Heart right ventricle (tissue), 16 donors: ENCODE measurements around the gene NPC1L1. TPM values are rescaled to one million over a fixed set of nuclear protein-coding genes. Genes with fewer than 3 reads are reported as not detected.

ENCODE experiments used
- ATAC-seq, 8 donors: fragments of 200-7000 bp; cut with Tn5 transposase; one replicate each; pipeline ENCODE4 v1.9.1; 2020; ENCODE audit warnings: mild to moderate bottlenecking in 8 of 8, moderate library complexity in 8 of 8, moderate number of reproducible peaks in 1 of 8
- DNase-seq, 2 donors: peaks; one replicate each; pipeline ENCODE4 v3.0.0-alpha.2; 2020
- H3K27ac ChIP-seq, 10 donors: fragments of 200-600 bp; sonication (generic) in 2 of 10; one replicate each; pipeline versions ENCODE4 v1.5.0 to v1.8.0; 2020 to 2022; ENCODE audit warnings: mild to moderate bottlenecking in 3 of 10
- H3K27me3 ChIP-seq, 7 donors: fragments of 200-600 bp; one replicate each; pipeline ENCODE4 v1.8.0; 2021 to 2022; ENCODE audit warnings: mild to moderate bottlenecking in 2 of 7
- H3K36me3 ChIP-seq, 9 donors: fragments of 200-600 bp; sonication (generic) in 1 of 9; one replicate each; pipeline versions ENCODE4 v1.5.0 to v1.8.0; 2020 to 2022; ENCODE audit warnings: mild to moderate bottlenecking in 2 of 9
- H3K4me1 ChIP-seq, 9 donors: fragments of 200-600 bp; sonication (generic) in 1 of 9; one replicate each; pipeline versions ENCODE4 v1.5.0 to v1.8.0; 2020 to 2022; ENCODE audit warnings: mild to moderate bottlenecking in 4 of 9
- H3K4me3 ChIP-seq, 10 donors: fragments of 200-600 bp; sonication (generic) in 2 of 10; one replicate each; pipeline versions ENCODE4 v1.5.0 to v1.8.0; 2020 to 2022; ENCODE audit warnings: mild to moderate bottlenecking in 7 of 10, moderate library complexity in 2 of 10
- H3K9me3 ChIP-seq, 11 donors: fragments of 200-600 bp in 10 of 11; sonication (generic) in 2 of 11; one replicate each; pipeline versions ENCODE4 v1.5.0 to v1.8.0; 2013 to 2022; ENCODE audit warnings: mild to moderate bottlenecking in 2 of 11, control low read depth in 1 of 11, moderate library complexity in 1 of 11
- CTCF ChIP-seq, 9 donors: fragments of 200-600 bp; sonication (generic) in 2 of 9; IDR thresholded peaks; one replicate each; pipeline versions ENCODE4 v1.5.0 to v1.8.0; 2021 to 2022; ENCODE audit warnings: antibody characterized with exemption in 9 of 9, mild to moderate bottlenecking in 5 of 9, moderate library complexity in 1 of 9
- WGBS, 2 donors: extraction: QIAGEN DNeasy Blood & Tissue Kit; methylation state at CpG; one replicate each; pipeline ENCODE4 v1.1.7; 2013; ENCODE audit warnings: inconsistent platforms in 1 of 2; 5-methylcytosine and 5-hydroxymethylcytosine counted together
- intact Hi-C, 10 donors: fragments of 100-400 bp; cut with DNase I; formaldehyde crosslinking; loops; one replicate each; pipeline versions ENCODE4 v1.11.1 to v1.14.2; 2022
- polyA plus RNA-seq, 2 donors: library from polyadenylated mRNA; stranded (reverse); fragments of 200-250 nt; gene quantifications; one replicate each; pipeline ENCODE4 v1.2.3, GENCODE V29; 2013
- total RNA-seq, 10 donors: library from RNA; stranded (reverse); fragmentation: NEBNext Ultra II Directional in 3 of 10; extraction: Animal tissue kit (Norgen Biotek cat#: 25700) in 3 of 10; gene quantifications; one replicate each; pipeline versions ENCODE4 v1.2.1 to v1.2.4, GENCODE V29; 2021 to 2023
- donor health status: Arrhythmogenic right ventricular cardiomyopathy.
- donor health status: ischemic (EF 13 %, LVEDD 7.1; RV severe dilation, severe dysfunction).
- donor health status: healthy with polysubstance abuse.
- donor health status: DM: no; HTN: yes; CAD: no.
- donor health status: DM: no; HTN: no; CAD: no.
- donor health status: ischemic (EF 25% LVEDD 6.9; RV normal size, moderate dysfunction).
- donor health status: ischemic (EF 25% LVEDD 5.7; RV mildly dilated, moderate dysfunction).
- donor health status: healthy.
- donor health status: DM: yes; HTN: yes; CAD: no.
- donor health status: Ischemic cardiomyopathy.
- donor health status: ischemic (EF 35%, LVEDD 5.7; RV mildly dilated, moderate dysfunction).
- donor health status: nonischemic (EF 11% LVEDD 7.7; RV severe dilation, severe dysfunction).
- donor health status: DM: yes; HTN: yes; CAD: no.
- donor health status: PGD.
- donor health status: ischemic (EF 29% LVEDD 5.4; RV normal size, mild dysfunction).
- donor health status: nonischemic (EF 23%, LVEDD 6.1; RV moderate dilation, normal function).

Gene NPC1L1
- total and polyA plus RNA-seq, 12 donors, result under 0.01 to 0.29 (median 0.12) TPM; not detected in 1

DNA sequence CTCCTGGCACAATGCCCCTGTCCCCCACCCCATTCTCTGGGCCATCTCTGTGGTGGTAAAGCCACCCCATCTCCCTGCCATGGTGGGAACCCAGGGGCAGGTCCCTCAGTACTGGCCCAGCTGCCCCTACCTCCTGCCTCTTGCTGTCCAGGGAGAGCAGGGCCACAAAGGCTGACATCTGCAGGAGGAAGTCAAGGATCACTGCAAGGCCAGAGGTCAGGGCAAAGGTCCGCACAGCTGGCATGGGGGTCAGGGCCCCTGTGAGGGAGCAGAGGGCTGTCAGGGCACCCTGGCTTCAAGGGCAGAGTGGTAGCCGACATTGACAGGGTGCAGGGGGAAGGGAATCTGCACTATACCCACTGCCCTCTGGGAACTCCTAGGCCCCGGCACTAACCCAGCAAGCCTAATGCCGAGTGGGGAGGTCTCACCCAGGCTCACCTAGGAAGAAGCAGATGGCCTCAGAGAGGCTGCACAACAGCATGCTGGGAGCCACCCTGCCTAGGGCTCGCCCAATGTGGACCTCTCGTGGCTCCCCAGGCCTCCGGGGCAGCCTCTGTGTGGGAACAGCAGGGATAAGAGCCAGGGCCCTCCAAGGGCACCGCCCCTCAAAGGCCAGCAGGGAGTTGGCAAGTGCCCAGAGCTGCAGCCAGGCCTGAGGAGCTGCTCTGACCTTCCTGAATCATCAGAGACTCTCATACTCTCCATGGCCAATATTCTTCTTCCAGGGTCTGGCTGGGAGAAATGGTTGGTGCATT is 7.7 kb downstream of the NPC1L1 start:
- peak in 5 of 8 donors; percentile 10 to 51 (median 29) for ATAC-seq
- Histone ChIP-seq H3K36me3 (no peaks in the 10 kb centered on the region), H3K4me3 (no peak overlapping the region), H3K4me1 (no peaks in the 10 kb centered on the region), H3K27ac (no peak overlapping the region), H3K9me3 (peaks cover 0 to 4% (median 0%) of the 10 kb centered on the region in 11 donors), H3K27me3 (no peaks in the 10 kb centered on the region)
- intact Hi-C loops, result no loop called here
- no peak for DNase-seq
- TF ChIP-seq CTCF (IDR thresholded peaks at IDR 0.05), result no peak
- WGBS, 2 donors, result 73% methylated on average over 8 of the region's 8 CpGs

DNA sequence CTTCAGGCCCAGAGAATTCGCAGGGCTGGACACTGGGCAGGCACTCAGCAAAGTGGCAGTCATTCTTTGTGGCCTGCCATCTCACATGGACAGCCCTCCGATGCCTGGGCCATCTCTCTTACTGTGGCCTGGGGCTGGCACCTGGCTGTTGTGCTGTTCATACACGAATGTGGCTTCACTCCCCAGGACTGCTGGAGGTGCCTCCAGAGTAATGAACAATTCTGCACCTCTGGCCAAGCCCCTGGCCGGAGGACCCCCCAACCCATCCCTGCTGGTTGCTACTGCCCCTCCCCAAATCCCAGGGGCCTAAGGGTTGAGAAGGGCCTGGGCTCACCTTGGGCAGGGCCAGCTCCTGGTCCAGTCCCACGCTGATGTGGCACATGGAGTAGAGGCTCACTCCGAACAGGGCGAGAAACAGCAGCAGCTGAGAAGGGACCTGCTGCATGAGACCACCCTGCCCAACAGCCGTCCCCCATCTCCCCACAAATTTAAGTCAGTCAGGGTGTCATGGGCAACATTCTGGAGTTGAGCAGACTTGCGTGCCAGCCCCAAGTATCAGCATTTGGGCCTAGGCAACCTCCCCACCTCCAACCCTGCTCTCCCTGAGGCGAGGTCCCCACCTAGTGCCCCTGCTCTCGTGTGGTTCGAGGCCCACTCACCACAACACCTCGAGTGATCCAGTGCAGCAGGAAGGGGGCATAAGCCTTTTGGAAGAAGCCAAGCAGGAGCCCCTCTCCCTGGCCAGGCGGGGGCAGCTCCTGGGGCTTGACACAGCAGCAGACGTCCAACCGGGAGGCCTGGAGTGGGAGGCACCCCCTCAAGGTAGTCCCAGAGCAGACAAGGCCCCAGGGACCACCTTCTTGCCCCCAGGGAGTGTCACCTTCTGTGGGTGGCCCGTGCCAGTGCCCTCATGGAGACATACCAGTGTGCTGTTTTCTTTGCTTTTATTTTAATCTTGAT is 9.4 kb downstream of the NPC1L1 start:
- Histone ChIP-seq H3K4me1 (no peaks in the 10 kb centered on the region), H3K4me3 (no peak overlapping the region), H3K27ac (no peak overlapping the region), H3K36me3 (no peaks in the 10 kb centered on the region), H3K27me3 (no peaks in the 10 kb centered on the region), H3K9me3 (peaks cover 0 to 21% (median 8%) of the 10 kb centered on the region in 11 donors)
- ATAC-seq (peak in 1 of 8 donors; percentile 40), DNase-seq (no peak)
- 82 to 85% methylated on average over 17 of the region's 17 CpGs for WGBS, 2 donors
- no peak for TF ChIP-seq CTCF (IDR thresholded peaks at IDR 0.05)
- intact Hi-C loops, result no loop called here

DNA sequence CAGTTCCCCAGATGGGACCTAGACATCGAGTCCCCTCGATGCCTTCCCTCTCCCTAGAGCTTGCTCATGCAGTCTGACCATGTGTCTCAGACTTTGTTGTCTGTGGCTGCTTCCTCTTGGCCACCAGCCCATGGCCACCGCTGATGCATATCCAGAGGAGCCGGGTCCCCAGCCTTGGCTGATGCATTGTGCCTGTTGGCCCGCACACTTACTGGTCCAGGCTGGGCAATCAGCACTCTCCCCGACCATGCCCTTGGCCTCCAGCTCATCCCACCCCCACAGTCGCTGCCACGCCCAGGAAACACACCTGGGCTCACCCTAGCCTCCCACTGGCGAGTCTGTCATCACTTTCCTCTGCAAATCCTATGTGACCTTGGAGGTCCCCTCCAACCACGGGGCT is 10.1 kb downstream of the NPC1L1 start:
- intact Hi-C loops, result no loop called here
- DNase-seq (no peak), ATAC-seq (peak in 1 of 8 donors; percentile 23)
- 60 to 70% methylated on average over 10 of the region's 10 CpGs for WGBS, 2 donors
- no peaks in the 10 kb centered on the region for H3K36me3 ChIP-seq
- no peaks in the 10 kb centered on the region for H3K27me3 ChIP-seq
- H3K27ac ChIP-seq, result no peak overlapping the region
- no peak for TF ChIP-seq CTCF (IDR thresholded peaks at IDR 0.05)
- no peaks in the 10 kb centered on the region for H3K4me1 ChIP-seq
- H3K9me3 ChIP-seq, result peaks cover 0 to 28% (median 13%) of the 10 kb centered on the region in 11 donors
- no peak overlapping the region for H3K4me3 ChIP-seq

- TF ChIP-seq CTCF (IDR thresholded peaks at IDR 0.05), result no peak
- ATAC-seq, result no peak
- no peaks in the 10 kb centered on the region for H3K36me3 ChIP-seq
- H3K27me3 ChIP-seq, result no peaks in the 10 kb centered on the region
- intact Hi-C loops, result no loop called here
- no peak overlapping the region for H3K27ac ChIP-seq
- H3K9me3 ChIP-seq, result peaks cover 0 to 54% (median 32%) of the 10 kb centered on the region in 11 donors
- no peaks in the 10 kb centered on the region for H3K4me1 ChIP-seq
- no peak overlapping the region for H3K4me3 ChIP-seq
- no peak for DNase-seq
- WGBS, 2 donors, result 71 to 82% methylated on average over 3 of the region's 3 CpGs
Measured at GRCh38 chr7:44524811-44525388, 16.2 kb downstream of the NPC1L1 start.
